AG20443 (cell line): ENCODE measurements around the gene MOCOS.
A peak's percentile ranks its signal among the peaks of the same experiment; 100 is the strongest.
"Not testable (repeated sequence)": the region's sequence is repeated elsewhere in the genome, so short reads cannot be mapped to it uniquely, and the experiment has no call there.

Experiments used
- DNase-seq: peaks from one replicate; pipeline ENCODE4 v3.0.0; 2012; ENCODE audit warnings: low spot score, mixed read lengths

MOCOS gene

GRCh38 chr18:36187193-36187825, at the start of gene MOCOS:
MOCOS (plus strand) TSS chr18:36187497; CDS start chr18:36187540, 43 bp downstream.
- peak; percentile 96 for DNase-seq

- no peak for DNase-seq
Observed at GRCh38 chr18:36139245-36139644, 48.1 kb upstream of the MOCOS start.

- DNase-seq: no peak
Observed at GRCh38 chr18:36141576-36141975, 45.7 kb upstream of the MOCOS start.

- DNase-seq: no peak
Observed at GRCh38 chr18:36142751-36143150, 44.5 kb upstream of the MOCOS start.

- no peak for DNase-seq
Observed at GRCh38 chr18:36143391-36143790, 43.9 kb upstream of the MOCOS start.

GRCh38 chr18:36149514-36150289, 37.6 kb upstream of the MOCOS start:
- no peak for DNase-seq

GRCh38 chr18:36152781-36153180, 34.5 kb upstream of the MOCOS start:
- no peak for DNase-seq

GRCh38 chr18:36153203-36153602, 34.1 kb upstream of the MOCOS start:
- peak; percentile 67 for DNase-seq

- no peak for DNase-seq
Observed at GRCh38 chr18:36153771-36154170, 33.5 kb upstream of the MOCOS start.

GRCh38 chr18:36155851-36156757, 31.2 kb upstream of the MOCOS start:
- no peak for DNase-seq

GRCh38 chr18:36157441-36157840, 29.9 kb upstream of the MOCOS start:
- DNase-seq: no peak

- DNase-seq: peak; percentile 70
Observed at GRCh38 chr18:36158266-36158867, 28.9 kb upstream of the MOCOS start.

GRCh38 chr18:36160959-36161371, 26.3 kb upstream of the MOCOS start:
- DNase-seq: no peak

GRCh38 chr18:36162981-36163380, 24.3 kb upstream of the MOCOS start:
- DNase-seq: no peak

- DNase-seq: no peak
Observed at GRCh38 chr18:36167692-36168218, 19.5 kb upstream of the MOCOS start.

GRCh38 chr18:36168296-36168695, 19.0 kb upstream of the MOCOS start:
- DNase-seq: not testable (repeated sequence)

GRCh38 chr18:36169938-36170337, 17.4 kb upstream of the MOCOS start:
- DNase-seq: no peak

GRCh38 chr18:36175481-36175880, 11.8 kb upstream of the MOCOS start:
- DNase-seq: no peak

GRCh38 chr18:36176177-36176584, 11.1 kb upstream of the MOCOS start:
- no peak for DNase-seq

- DNase-seq: no peak
Observed at GRCh38 chr18:36176711-36177110, 10.6 kb upstream of the MOCOS start.

GRCh38 chr18:36177913-36178312, 9.4 kb upstream of the MOCOS start:
- DNase-seq: no peak
